GM10847 (cell line): ENCODE results near the gene MOCOS.

Experiments used
- POLR2A ChIP-seq: IDR thresholded peaks from 2 replicates; pipeline ENCODE4 v1.6.1; 2011; ENCODE audit not compliant: insufficient read length; ENCODE audit errors: extremely low read depth

Gene MOCOS

DNA sequence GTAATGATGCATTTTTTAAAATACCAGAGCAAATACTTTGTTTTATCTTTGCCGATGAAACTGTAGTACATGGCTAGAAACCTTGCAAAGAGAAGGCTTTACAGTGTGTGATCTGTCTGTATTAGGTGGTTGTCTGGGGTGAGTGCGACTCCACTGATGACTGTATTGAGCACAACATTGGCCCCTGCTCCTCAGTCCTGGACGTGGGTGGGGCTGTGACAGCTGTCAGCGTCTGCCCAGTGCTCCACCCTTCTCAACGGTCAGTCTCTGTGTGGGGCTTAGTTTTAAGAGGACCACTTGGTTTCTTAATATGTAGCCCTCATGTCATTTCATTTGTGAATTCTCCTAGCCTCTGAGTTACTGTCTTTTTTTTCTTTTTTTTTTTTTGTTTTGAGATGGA is 17.4 kb upstream of the MOCOS start:
- TF ChIP-seq POLR2A = no peak

DNA sequence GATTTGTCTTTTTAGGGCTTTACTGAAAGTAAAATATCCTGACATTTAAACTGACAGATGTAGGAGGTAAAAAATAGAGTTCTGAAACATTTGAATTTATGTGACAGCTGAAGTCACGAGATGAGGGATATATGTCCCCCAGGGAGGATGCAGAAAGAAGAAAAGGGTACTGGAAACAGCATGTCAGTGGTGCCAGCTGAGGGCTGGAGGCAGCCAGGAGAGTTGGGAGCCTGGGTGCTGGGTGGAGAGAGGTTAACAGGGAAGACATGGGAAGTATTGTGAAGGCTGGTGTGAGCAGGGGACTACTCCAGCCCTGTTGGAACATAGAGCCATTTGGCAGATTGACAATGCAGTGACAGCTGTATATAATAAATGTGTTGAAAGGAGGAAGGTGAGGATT is 11.8 kb upstream of the MOCOS start:
- TF ChIP-seq POLR2A = no peak

DNA sequence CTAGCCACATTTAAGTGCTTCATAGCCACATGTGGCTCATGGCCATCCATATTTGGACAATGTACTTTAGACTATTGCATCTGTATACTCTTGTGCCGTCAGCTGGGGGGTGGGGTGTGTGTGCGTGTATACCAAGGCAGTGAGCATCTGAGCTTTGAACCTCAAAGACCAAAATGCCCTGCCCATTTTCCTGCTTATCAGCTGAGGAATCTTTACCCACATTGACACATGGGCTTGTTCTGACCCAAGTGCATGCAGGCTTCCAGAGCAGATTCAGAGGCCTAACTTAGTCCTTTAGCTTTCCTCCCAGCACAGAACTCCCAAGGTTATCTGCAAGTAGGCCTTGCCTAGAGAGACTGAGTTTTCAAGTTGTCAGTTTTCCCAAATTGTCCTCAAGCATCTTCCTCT is 11.1 kb upstream of the MOCOS start:
- TF ChIP-seq POLR2A = no peak

DNA sequence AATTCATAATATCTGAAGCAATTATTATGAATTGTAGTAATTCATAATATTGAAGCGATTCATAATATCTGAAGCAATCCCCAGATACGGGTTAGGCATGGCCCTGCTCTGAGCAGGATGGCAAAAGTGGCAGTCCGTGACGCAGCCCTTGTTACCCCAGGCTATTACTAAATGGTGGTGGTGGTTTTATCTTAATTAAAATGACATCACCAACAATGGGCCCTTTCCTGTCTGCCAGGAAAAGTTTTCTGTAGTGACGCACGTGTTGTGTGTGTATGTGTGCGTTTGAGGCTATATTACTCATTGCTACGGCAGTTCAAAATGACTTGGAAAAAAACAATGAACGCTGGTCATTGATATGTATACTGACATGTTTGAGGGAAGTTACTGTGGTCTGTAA is 10.6 kb upstream of the MOCOS start:
- no peak for TF ChIP-seq POLR2A

DNA sequence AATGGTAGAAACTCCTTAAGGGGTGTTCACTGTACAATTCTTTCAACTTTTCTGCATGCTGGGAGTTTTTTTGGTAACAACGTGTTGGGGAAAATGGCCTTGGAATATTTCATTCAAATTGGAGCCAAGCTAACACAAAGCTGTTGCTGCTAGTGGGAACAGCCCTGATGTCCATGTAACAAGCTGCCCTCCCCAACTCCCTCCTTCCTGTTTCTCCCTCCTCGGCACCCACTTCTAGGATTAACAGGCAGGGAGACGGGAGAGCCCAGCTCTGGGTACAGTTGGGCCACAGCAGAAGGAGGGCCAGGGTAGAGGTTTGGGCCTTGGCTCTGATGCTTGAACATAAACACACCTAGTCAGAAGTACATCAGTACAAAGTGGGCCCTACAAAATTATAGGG is 9.4 kb upstream of the MOCOS start:
- no peak for TF ChIP-seq POLR2A

DNA sequence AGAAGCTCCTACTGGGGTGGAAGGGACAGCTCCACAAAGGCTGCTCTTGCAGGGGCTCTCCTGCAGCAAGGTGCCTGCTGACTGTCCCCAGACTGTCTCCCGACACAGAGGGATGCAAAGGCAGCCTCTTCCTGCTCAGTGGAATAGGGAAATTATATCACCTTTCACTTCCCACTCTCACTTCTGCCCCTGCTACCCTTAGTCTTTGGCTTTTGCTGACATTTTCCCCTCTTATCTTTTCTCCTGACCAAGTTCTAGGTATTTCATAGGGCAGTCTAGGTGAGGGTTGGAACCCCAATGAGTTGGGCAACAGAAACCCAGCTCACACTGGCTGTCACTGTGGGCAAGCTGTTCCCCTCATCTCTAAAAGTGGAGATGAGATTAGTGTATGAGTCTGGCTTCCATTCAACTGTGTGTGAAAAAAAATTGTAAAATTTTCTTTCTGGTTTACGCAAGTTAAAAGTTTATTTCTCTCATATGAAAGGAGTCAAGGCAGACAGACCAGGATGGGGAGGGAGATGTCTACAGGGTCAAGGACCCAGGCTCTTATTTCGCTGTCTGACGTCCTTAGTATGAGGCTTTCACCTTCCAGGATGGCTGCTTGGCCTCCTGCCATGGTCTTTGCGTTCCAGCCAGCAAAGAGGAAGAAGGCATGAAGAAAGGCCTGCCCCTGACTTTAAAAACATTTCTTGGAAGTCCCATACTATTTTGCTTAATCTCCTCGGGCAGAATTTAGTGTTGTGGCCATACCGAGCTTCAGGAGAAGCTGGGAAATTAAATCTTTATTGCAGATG is 7.5 kb upstream of the MOCOS start:
- TF ChIP-seq POLR2A = no peak

DNA sequence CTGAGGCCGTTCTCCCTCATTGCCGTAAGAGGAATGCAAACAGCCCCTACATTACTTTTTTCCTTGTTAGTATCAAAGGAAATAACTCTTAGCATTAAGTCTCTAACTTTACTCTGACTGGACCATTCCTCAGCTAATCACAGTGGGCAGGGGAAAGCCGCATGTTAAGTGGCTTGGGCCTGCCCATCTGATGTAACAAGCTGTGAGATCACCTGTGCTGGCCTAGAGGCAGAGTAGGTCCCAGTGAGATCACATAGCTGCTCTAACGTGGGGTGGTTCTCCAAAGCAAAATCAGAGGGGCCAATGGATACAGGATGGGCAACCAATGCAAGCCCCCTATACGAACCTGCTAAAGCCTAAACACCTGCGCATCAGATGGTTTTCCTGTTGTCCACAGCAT is 5.9 kb upstream of the MOCOS start:
- TF ChIP-seq POLR2A = no peak

DNA sequence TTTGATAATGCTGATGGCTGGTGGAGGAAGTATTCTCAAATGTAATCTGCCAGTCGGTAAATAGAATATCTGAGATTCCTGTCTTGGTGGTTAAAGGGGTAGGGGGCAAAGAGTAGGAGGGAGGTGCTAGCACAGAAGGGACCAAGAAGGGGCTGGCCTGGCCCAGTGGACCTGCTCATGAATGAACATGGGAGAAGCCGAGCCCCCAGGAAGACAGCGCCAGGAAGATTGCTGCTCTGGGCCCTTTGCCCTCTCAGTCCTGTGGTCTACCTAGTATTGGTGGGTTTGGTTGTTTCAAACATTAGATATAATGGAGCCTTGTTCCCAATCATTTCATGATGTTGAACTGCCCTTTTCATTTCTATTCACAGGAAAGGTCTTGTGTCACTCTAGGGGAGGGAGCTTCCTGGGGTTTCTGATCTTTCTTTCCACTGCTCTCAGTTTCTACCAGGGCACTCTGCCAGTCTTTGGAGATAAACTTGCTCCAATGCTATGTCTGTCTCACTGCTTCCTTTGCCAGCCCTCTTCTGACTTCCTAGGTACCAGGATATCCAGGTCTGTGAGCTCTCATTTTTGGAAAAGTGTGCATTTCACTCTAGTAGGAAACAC is 5.3 kb upstream of the MOCOS start:
- TF ChIP-seq POLR2A = no peak

DNA sequence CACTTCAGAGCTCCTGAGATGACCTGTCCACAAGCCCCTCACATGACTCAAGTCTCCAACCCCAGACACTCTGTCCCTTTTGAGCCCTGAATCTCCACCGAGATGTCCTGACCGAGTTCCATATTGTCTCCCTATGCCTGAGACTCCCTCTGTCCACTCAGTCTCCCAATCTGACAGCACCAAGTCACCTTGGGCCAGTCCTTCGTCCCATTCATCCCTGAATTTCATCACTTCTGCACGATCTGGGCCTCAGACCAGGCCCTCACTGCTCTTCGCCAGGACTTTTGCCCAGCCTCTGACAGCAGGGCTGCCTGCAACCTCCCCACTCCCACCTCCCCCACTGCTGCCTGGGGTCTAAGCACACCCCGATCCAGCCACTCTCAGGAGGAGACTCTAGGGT is 4.3 kb upstream of the MOCOS start:
- TF ChIP-seq POLR2A = no peak

DNA sequence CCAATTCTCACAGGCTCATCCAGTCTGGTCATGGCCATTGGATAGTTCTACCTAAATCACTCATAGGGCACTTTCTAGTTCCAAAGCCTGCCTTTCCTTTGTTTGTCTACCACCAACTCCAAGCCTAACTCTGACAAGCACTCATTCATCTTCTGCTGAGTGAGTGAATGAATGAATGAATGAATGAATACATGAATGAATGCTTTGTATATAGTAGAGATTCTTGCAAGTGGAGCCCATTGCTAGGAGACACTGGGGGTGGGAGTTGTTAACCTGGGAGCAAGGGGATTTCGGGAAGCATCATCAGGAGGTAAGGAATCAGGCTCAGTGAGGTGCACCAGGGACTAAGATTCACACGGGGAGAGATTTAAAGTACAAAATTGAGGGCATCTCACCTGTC is 3.3 kb upstream of the MOCOS start:
- no peak for TF ChIP-seq POLR2A

DNA sequence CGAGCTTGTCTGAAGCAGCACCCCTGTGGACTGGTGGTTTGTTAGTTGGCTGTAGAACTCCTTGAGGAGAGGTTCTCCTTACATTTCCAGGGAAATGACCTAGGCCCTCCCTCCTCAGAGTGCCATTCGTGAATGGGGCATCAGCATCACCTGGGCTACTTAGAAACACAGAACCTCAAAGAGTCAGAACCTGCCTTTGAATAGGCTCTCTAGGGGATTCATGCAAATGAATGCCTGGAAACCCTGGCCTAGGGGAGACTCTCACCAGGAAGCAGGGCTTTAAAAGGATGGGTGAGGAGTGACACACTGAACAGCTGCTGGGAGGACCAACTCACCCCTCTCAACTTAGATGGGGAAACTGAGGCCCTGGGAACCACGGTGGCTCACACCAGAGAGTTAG is 2.1 kb upstream of the MOCOS start:
- no peak for TF ChIP-seq POLR2A

DNA sequence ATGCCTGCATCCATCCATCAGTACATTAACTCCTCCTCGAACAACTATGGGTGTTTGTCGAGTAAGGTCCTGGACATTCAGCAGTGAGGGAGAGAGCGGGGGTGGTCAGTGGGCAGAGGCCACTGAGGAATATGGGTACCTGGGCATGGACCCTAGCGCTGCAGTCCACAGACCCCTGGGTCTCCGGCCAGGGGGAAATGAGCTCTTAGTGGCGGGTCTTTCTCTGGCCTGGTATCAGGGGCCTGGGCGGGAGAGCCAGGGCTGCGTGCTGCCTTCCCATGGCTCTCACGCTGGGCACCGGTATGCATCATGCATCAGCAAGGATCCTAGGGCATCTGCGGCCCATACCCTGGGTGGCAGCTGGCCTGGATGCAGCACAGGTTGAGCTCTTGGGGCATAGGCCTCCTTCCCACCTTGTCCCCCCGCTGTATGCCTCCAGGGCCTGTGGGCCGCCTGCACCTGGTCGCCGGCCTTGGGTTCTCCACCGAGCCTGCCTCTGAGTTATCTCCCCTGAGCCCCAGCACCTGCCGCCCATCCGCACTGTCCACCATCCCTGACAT is 1.3 kb upstream of the MOCOS start:
- no peak for TF ChIP-seq POLR2A

DNA sequence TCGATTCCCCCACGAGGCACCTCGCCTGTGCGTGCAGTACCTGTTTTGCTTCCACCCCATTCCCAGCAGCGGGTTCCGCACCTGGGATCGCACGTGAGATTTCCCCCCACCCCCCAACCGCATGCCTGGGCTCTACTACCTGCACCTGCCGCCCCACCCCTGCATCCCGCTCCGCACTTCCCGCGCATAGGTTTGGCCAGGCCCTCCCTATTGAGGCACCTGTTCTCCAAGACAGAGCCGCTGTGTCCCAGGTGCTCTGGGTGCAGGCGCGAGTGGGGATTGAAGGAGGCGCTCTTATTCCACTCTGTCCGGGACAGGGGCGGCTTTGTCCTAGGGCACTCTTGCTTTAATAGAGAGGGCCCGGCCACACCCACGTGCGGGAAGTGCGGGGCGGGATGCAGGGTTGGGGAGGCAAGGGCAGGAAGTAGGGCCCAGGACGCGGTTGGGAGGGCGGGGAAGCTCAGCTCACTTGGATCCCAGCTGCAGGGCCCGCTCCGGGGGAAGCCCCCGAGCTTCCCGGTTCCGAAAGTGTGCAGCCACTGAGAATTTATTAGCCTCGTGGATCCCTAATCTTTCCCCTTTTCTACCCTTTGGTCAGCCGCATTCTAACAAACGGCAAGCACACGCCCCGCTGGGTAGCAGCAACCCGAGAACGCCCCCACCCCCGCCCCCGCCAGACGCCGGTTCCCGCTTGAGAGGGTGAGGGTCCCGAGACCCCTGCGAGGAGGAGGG is 670 bp upstream of the MOCOS start:
- TF ChIP-seq POLR2A = no peak

DNA sequence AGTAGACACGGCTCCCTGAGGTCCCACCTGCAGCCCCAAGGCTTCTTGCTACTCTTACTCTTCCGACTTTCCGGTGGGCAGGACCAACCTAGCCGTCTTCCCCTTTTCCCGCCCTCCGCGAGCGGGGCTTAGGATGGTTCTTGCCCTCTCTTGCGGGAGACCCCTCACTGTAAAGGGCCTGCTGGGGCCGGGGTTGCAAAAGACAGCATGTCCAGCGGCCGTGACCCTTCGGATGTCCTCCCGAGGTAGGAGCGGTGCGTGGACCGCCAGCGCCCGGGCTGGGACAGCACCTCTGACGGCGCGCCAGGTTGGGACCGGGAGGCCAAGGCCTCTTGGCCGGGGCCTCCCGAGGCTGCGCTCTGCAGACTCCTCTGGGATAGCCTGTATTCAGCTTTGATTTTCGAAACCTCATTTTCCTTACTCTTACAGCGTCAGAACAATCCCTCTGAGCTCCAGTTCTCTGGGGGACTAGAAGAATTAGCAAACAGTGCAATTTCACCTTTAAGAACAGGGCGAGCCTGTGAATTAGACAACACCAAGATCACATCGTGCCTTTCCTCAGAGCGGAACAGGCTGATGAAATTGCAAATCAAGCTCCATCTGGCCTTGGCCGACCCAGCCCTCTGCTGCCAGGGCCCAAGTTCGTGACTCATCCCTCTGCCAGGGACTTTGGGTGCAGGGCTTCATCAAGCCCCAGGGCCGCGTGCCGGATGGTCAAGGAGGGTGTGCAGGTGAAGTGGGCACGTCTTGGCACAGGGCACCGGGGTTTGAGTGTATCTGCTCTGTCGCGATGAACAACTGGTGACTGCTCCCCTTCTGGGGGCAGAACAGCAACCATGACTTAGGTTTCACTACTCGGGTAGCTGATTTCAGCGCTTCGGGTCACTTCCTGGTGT is 777 bp downstream of the MOCOS start:
- TF ChIP-seq POLR2A = no peak

DNA sequence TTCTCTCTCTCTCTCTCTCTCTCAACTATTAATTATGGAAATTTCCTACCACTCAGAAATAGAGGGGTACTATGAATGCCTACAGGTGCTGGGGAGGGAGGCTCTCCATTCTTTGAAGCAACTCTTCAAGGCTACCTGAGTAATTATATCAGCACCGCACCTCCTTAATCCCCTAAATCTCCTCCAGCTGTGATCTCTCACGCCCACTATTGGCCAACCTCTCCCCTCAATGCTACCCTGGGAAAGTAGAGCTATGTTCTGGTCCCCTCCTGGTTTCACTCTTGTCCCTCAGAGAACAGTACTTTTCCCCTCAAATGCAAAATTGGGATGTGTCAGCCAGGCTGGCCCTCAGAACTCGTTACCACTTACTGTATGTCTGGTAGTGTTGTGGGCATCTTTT is 1.6 kb downstream of the MOCOS start:
- no peak for TF ChIP-seq POLR2A

DNA sequence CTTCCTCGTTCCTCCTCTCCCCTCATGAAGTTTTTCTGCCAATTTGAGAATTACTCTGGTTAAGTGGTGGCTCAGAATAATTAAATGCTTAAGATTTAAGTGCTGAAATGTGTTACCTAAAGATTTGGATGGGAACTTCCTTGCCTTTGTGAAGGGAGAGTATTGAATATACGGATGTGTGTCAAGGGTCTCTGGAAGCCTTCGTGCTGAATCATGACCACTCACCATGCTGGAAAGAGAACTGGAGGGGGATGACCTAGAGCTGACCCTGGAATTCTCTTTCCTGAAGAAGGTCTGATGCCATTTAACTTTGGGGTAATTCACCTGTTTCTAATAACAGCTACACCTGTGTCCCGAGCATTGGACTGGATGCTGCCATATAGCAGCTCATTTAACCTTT is 2.2 kb downstream of the MOCOS start:
- no peak for TF ChIP-seq POLR2A

DNA sequence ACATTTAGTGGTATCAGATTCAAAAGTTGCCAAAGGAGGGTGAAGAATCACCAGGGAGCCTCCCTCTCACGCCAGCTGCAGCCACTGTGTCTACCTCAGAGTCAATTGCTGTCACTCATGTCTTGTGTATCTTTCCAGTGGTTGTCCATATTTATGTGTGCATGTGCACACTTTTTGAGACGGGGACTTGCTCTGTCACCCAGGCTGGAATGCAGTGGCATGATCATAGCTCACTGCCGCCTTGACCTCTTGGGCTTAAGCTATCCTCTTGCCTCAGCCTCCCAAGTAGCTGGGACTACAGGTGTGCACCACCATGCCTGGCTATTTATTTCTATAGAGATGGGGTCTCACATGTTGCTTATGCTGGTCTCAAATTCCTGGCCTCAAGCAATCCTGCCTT is 4.0 kb downstream of the MOCOS start:
- TF ChIP-seq POLR2A = no peak
